AG04450 (cell line): ENCODE results near the gene BHLHE41. TPM values are rescaled to one million over a fixed set of nuclear protein-coding genes. Genes with fewer than 3 reads are reported as not detected.

Experiments
- polyA plus RNA-seq: library from polyadenylated mRNA; depleted of rRNA; stranded (reverse); fragments of >200 nt; gene quantifications from 2 replicates; pipeline ENCODE4 v1.2.3, GENCODE V29; 2011; rRNA removed

The BHLHE41 gene
- polyA plus RNA-seq, 1 experiment: 1.7 TPM

Other genes starting within 250 kb of the BHLHE41 start
- 22.0 and 25.5 TPM in 2 replicates for gene RASSF8, start 166.4 kb downstream of the BHLHE41 start, polyA plus RNA-seq
- 19.9 and 21.6 TPM in 2 replicates for gene SSPN, start 70.5 kb upstream of the BHLHE41 start, polyA plus RNA-seq